Activated naive CD4-positive, alpha-beta T cell treated with anti-CD3 and anti-CD28 coated beads, Interleukin-2, amount 10 ng/mL, durations not matched to agents 7 days and 5 days (primary cell): ENCODE measurements around the gene ARID1B.

Source experiments
- CTCF ChIA-PET: fragments of 350-600 bp; sonication (Branson Sonifier 250); formaldehyde crosslinking; loops from one replicate; lab custom pipeline; 2021; ENCODE audit warnings: antibody characterized with exemption; lab: Charles Lee
- DNase-seq: peaks from one replicate; pipeline ENCODE4 v3.0.0-alpha.2; 2020
- H3K27ac Mint-ChIP-seq: one replicate; pipeline ENCODE4 v1.8.0; 2021; ENCODE audit warnings: mild to moderate bottlenecking, moderate library complexity, mixed read lengths
- H3K27me3 Mint-ChIP-seq: one replicate; pipeline ENCODE4 v1.8.0; 2021; ENCODE audit warnings: mild to moderate bottlenecking, mixed read lengths
- H3K36me3 Mint-ChIP-seq: one replicate; pipeline ENCODE4 v1.8.0; 2021; ENCODE audit warnings: mixed read lengths
- H3K4me1 Mint-ChIP-seq: one replicate; pipeline ENCODE4 v1.8.0; 2021; ENCODE audit warnings: mixed read lengths
- H3K4me3 Mint-ChIP-seq: one replicate; pipeline ENCODE4 v1.8.0; 2021; ENCODE audit warnings: mild to moderate bottlenecking, moderate library complexity, mixed read lengths
- H3K9me3 Mint-ChIP-seq: one replicate; pipeline ENCODE4 v1.8.0; 2021; ENCODE audit warnings: mixed read lengths

The ARID1B gene

GRCh38 chr6:157083343-157083742, 306.2 kb downstream of the ARID1B start:
- Mint-ChIP-seq H3K9me3 (no peaks in the 10 kb centered on the region), H3K4me1 (peaks cover 4% of the 10 kb centered on the region), H3K36me3 (peaks cover 16% of the 10 kb centered on the region), H3K27me3 (no peaks in the 10 kb centered on the region), H3K27ac (no peak overlapping the region), H3K4me3 (no peak overlapping the region)
- DNase-seq = no peak
- CTCF ChIA-PET = no interaction called here

GRCh38 chr6:157086632-157087031, 309.5 kb downstream of the ARID1B start:
- Mint-ChIP-seq H3K9me3 (no peaks in the 10 kb centered on the region), H3K27ac (no peak overlapping the region), H3K27me3 (no peaks in the 10 kb centered on the region), H3K4me1 (peaks cover 4% of the 10 kb centered on the region), H3K4me3 (no peak overlapping the region), H3K36me3 (peaks cover 28% of the 10 kb centered on the region)
- no peak for DNase-seq
- CTCF ChIA-PET = no interaction called here

GRCh38 chr6:157087974-157088373, 310.8 kb downstream of the ARID1B start:
- DNase-seq = no peak
- no peak overlapping the region for H3K27ac Mint-ChIP-seq
- CTCF ChIA-PET = interaction anchor here (1.5 kb wide), 1 partner anchor 96 kb away, joined by 3 read pairs; no protein-coding TSS in a partner anchor
- H3K4me3 Mint-ChIP-seq = no peak overlapping the region
- H3K27me3 Mint-ChIP-seq = no peaks in the 10 kb centered on the region
- peaks cover 4% of the 10 kb centered on the region for H3K4me1 Mint-ChIP-seq
- H3K36me3 Mint-ChIP-seq = peaks cover 28% of the 10 kb centered on the region
- H3K9me3 Mint-ChIP-seq = no peaks in the 10 kb centered on the region

- Mint-ChIP-seq H3K4me1 (peaks cover 4% of the 10 kb centered on the region), H3K9me3 (no peaks in the 10 kb centered on the region), H3K36me3 (peaks cover 31% of the 10 kb centered on the region), H3K27ac (no peak overlapping the region), H3K27me3 (no peaks in the 10 kb centered on the region), H3K4me3 (no peak overlapping the region)
- CTCF ChIA-PET = interaction anchor here (1.5 kb wide), 1 partner anchor 95 kb away, joined by 3 read pairs; no protein-coding TSS in a partner anchor
- DNase-seq = no peak
These were observed 311.7 kb downstream of the ARID1B start for GRCh38 chr6:157088841-157089240.

- no peak overlapping the region for H3K27ac Mint-ChIP-seq
- H3K36me3 Mint-ChIP-seq = peaks cover 28% of the 10 kb centered on the region
- CTCF ChIA-PET = interaction anchor here (1.5 kb wide), 1 partner anchor 95 kb away, joined by 3 read pairs; no protein-coding TSS in a partner anchor
- H3K4me1 Mint-ChIP-seq = peaks cover 4% of the 10 kb centered on the region
- no peak overlapping the region for H3K4me3 Mint-ChIP-seq
- H3K9me3 Mint-ChIP-seq = no peaks in the 10 kb centered on the region
- no peak for DNase-seq
- no peaks in the 10 kb centered on the region for H3K27me3 Mint-ChIP-seq
These were observed 312.1 kb downstream of the ARID1B start for GRCh38 chr6:157089258-157089657.

- Mint-ChIP-seq H3K4me3 (no peak overlapping the region), H3K27me3 (no peaks in the 10 kb centered on the region), H3K36me3 (peaks cover 28% of the 10 kb centered on the region), H3K4me1 (peaks cover 4% of the 10 kb centered on the region), H3K27ac (no peak overlapping the region), H3K9me3 (no peaks in the 10 kb centered on the region)
- DNase-seq = no peak
- CTCF ChIA-PET = no interaction called here
These were observed 312.7 kb downstream of the ARID1B start for GRCh38 chr6:157089851-157090250.

GRCh38 chr6:157090736-157091135, 313.6 kb downstream of the ARID1B start:
- Mint-ChIP-seq H3K27me3 (no peaks in the 10 kb centered on the region), H3K4me1 (peaks cover 4% of the 10 kb centered on the region), H3K36me3 (peaks cover 23% of the 10 kb centered on the region), H3K4me3 (no peak overlapping the region), H3K9me3 (no peaks in the 10 kb centered on the region), H3K27ac (no peak overlapping the region)
- CTCF ChIA-PET = no interaction called here
- DNase-seq = no peak

- H3K27me3 Mint-ChIP-seq = no peaks in the 10 kb centered on the region
- H3K36me3 Mint-ChIP-seq = peaks cover 23% of the 10 kb centered on the region
- peaks cover 4% of the 10 kb centered on the region for H3K4me1 Mint-ChIP-seq
- no peak for DNase-seq
- no peak overlapping the region for H3K27ac Mint-ChIP-seq
- no peak overlapping the region for H3K4me3 Mint-ChIP-seq
- H3K9me3 Mint-ChIP-seq = no peaks in the 10 kb centered on the region
- CTCF ChIA-PET = no interaction called here
These were observed 314.1 kb downstream of the ARID1B start for GRCh38 chr6:157091243-157091642.

- peaks cover 21% of the 10 kb centered on the region for H3K36me3 Mint-ChIP-seq
These were observed 314.8 kb downstream of the ARID1B start for GRCh38 chr6:157091856-157092460.

GRCh38 chr6:157092736-157093135, 315.6 kb downstream of the ARID1B start:
- CTCF ChIA-PET = no interaction called here
- no peak overlapping the region for H3K27ac Mint-ChIP-seq
- no peak for DNase-seq
- no peak overlapping the region for H3K4me3 Mint-ChIP-seq
- H3K9me3 Mint-ChIP-seq = no peaks in the 10 kb centered on the region
- H3K36me3 Mint-ChIP-seq = peaks cover 23% of the 10 kb centered on the region
- peaks cover 9% of the 10 kb centered on the region for H3K4me1 Mint-ChIP-seq
- H3K27me3 Mint-ChIP-seq = no peaks in the 10 kb centered on the region

More at GRCh38 chr6:157091856-157092460, 314.8 kb downstream of the ARID1B start:
- no peaks in the 10 kb centered on the region for H3K9me3 Mint-ChIP-seq
- H3K27me3 Mint-ChIP-seq = no peaks in the 10 kb centered on the region
- H3K4me3 Mint-ChIP-seq = no peak overlapping the region
- H3K27ac Mint-ChIP-seq = no peak overlapping the region
- DNase-seq = no peak
- peaks cover 4% of the 10 kb centered on the region for H3K4me1 Mint-ChIP-seq
- CTCF ChIA-PET = no interaction called here

- CTCF ChIA-PET = no interaction called here
- Mint-ChIP-seq H3K4me3 (no peak overlapping the region), H3K4me1 (peaks cover 14% of the 10 kb centered on the region), H3K36me3 (peaks cover 24% of the 10 kb centered on the region), H3K27me3 (no peaks in the 10 kb centered on the region), H3K9me3 (no peaks in the 10 kb centered on the region), H3K27ac (no peak overlapping the region)
- no peak for DNase-seq
These were observed 316.4 kb downstream of the ARID1B start for GRCh38 chr6:157093536-157093935.

- Mint-ChIP-seq H3K27me3 (no peaks in the 10 kb centered on the region), H3K9me3 (no peaks in the 10 kb centered on the region), H3K4me1 (peaks cover 20% of the 10 kb centered on the region), H3K27ac (no peak overlapping the region), H3K4me3 (no peak overlapping the region), H3K36me3 (peaks cover 22% of the 10 kb centered on the region)
- CTCF ChIA-PET = no interaction called here
- DNase-seq = no peak
These were observed 316.9 kb downstream of the ARID1B start for GRCh38 chr6:157094038-157094437.

- H3K36me3 Mint-ChIP-seq = peaks cover 20% of the 10 kb centered on the region
- peaks cover 30% of the 10 kb centered on the region for H3K4me1 Mint-ChIP-seq
- no peaks in the 10 kb centered on the region for H3K9me3 Mint-ChIP-seq
- no peak overlapping the region for H3K4me3 Mint-ChIP-seq
- H3K27me3 Mint-ChIP-seq = no peaks in the 10 kb centered on the region
- CTCF ChIA-PET = no interaction called here
- DNase-seq = no peak
- no peak overlapping the region for H3K27ac Mint-ChIP-seq
These were observed 317.9 kb downstream of the ARID1B start for GRCh38 chr6:157095084-157095483.

GRCh38 chr6:157095569-157095968, 318.4 kb downstream of the ARID1B start:
- H3K4me1 Mint-ChIP-seq = peaks cover 35% of the 10 kb centered on the region
- CTCF ChIA-PET = no interaction called here

GRCh38 chr6:157096105-157096504, 318.9 kb downstream of the ARID1B start:
- H3K4me1 Mint-ChIP-seq = peaks cover 40% of the 10 kb centered on the region
- H3K9me3 Mint-ChIP-seq = no peaks in the 10 kb centered on the region
- no peak overlapping the region for H3K4me3 Mint-ChIP-seq
- peaks cover 20% of the 10 kb centered on the region for H3K36me3 Mint-ChIP-seq
- CTCF ChIA-PET = no interaction called here
- H3K27me3 Mint-ChIP-seq = no peaks in the 10 kb centered on the region
- no peak overlapping the region for H3K27ac Mint-ChIP-seq
- no peak for DNase-seq

More at GRCh38 chr6:157095569-157095968, 318.4 kb downstream of the ARID1B start:
- Mint-ChIP-seq H3K4me3 (no peak overlapping the region), H3K36me3 (peaks cover 20% of the 10 kb centered on the region), H3K27me3 (no peaks in the 10 kb centered on the region), H3K27ac (no peak overlapping the region), H3K9me3 (no peaks in the 10 kb centered on the region)
- DNase-seq = no peak
